Testis (tissue), 3 donors: ENCODE measurements around the gene SPG7. TPM values are rescaled to one million over a fixed set of nuclear protein-coding genes. Genes with fewer than 3 reads are reported as not detected.

Experiments
- DNase-seq: peaks from one replicate; pipeline ENCODE4 v3.0.0-alpha.2; 2019
- H3K27ac ChIP-seq, 2 donors: fragments of 200-600 bp; sonication (generic); one replicate each; pipeline ENCODE4 v1.5.1; 2019
- H3K27me3 ChIP-seq: fragments of 200-600 bp; sonication (generic); one replicate; pipeline ENCODE4 v1.5.1; 2019
- H3K36me3 ChIP-seq: fragments of 200-600 bp; sonication (generic); one replicate; pipeline ENCODE4 v1.5.1; 2017; ENCODE audit warnings: low read depth; ENCODE audit errors: missing control alignments
- H3K4me1 ChIP-seq: fragments of 200-600 bp; sonication (generic); one replicate; pipeline ENCODE4 v1.5.1; 2019
- H3K4me3 ChIP-seq, 2 donors: fragments of 200-600 bp; sonication (generic); one replicate each; pipeline ENCODE4 v1.5.1; 2017 to 2019
- H3K9me3 ChIP-seq: fragments of 200-600 bp; sonication (generic); one replicate; pipeline ENCODE4 v1.5.1; 2017
- POLR2A ChIP-seq: fragments of 450-650 bp; IDR thresholded peaks from one replicate; pipeline ENCODE4 v1.6.1; 2017; ENCODE audit warnings: antibody characterized with exemption, mild to moderate bottlenecking, moderate library complexity
- WGBS, 2 donors: methylation state at CpG; one replicate each; pipeline ENCODE4 v1.1.5; 2018; 5-methylcytosine and 5-hydroxymethylcytosine counted together
- intact Hi-C: fragments of 100-400 bp; cut with DNase I; formaldehyde crosslinking; loops from one replicate; pipeline ENCODE4 v1.15.1; 2023; ENCODE audit warnings: low total_unique reads
- polyA plus RNA-seq: library from polyadenylated mRNA; stranded (reverse); fragments of 350-450 nt; fragmentation: Illumina TruSeq; extraction: RNeasy Lipid Tissue Mini Kit (QIAGEN cat#74804); gene quantifications from one replicate; pipeline ENCODE4 v1.2.3, GENCODE V29; 2014; ENCODE audit warnings: low read depth, low replicate concordance; ENCODE audit not compliant: insufficient read depth
- total RNA-seq, 2 donors: library from RNA; depleted of rRNA; stranded (reverse); fragments of >200 nt; gene quantifications; one replicate each; pipeline ENCODE4 v1.2.3, GENCODE V29; 2016
- TF ChIP-seq, protein P1 (sequence below), 3 experiments: fragments of 450-650 bp in 2 of 3; fragments of 200-600 bp in 1 of 3; sonication (generic) in 1 of 3; IDR thresholded peaks; one replicate each; pipeline ENCODE4 v1.5.1; 2016 to 2019; ENCODE audit warnings: antibody characterized with exemption in 3 of 3, mild to moderate bottlenecking in 2 of 3, moderate library complexity in 1 of 3

Gene SPG7
- total and polyA plus RNA-seq, 3 donors from 2014 or later, result 97.9 to 307 (median 275) TPM

DNA sequence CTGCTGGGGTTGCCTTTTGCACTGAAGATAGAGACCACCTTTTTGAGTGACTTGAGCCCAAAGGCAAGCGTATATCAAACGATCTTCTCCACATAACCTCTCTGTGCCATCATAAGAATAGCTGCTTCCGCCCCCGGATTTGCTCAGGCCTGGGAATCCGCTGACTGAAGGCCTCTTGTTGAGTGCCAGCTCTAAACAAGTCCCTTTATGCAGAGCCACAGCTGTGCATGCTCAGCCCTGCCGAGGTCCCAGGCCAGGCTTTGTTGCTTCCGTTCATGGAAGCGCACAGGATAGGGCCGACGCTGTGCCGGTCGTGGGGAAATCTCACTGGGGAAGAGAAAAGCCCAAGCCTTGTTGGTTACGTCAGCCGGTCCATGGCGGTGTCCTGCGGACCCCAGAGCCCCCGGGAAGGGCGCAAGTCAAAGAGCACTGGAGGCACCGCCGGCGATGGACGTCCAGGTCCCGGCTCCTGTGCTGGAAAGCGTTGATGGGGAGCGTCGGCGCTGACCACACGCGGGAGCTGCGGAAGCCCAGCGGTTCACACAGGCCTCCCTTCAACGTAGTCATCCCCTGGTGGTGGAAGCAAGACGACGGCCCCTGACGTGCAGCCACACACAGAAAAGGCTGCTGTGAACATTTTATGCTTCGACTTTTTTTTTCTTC lies 28.8 kb downstream of the SPG7 start:
- 90 to 91% methylated on average over 33 to 36 of the region's 36 CpGs for WGBS, 2 donors
- no peak overlapping the region for H3K27ac ChIP-seq
- no peaks in the 10 kb centered on the region for H3K27me3 ChIP-seq
- H3K9me3 ChIP-seq, result no peaks in the 10 kb centered on the region
- no peak overlapping the region for H3K4me3 ChIP-seq
- intact Hi-C loops, result no loop called here
- H3K4me1 ChIP-seq, result no peaks in the 10 kb centered on the region
- no peaks in the 10 kb centered on the region for H3K36me3 ChIP-seq
- DNase-seq, result no peak
- TF ChIP-seq, protein P1, sequence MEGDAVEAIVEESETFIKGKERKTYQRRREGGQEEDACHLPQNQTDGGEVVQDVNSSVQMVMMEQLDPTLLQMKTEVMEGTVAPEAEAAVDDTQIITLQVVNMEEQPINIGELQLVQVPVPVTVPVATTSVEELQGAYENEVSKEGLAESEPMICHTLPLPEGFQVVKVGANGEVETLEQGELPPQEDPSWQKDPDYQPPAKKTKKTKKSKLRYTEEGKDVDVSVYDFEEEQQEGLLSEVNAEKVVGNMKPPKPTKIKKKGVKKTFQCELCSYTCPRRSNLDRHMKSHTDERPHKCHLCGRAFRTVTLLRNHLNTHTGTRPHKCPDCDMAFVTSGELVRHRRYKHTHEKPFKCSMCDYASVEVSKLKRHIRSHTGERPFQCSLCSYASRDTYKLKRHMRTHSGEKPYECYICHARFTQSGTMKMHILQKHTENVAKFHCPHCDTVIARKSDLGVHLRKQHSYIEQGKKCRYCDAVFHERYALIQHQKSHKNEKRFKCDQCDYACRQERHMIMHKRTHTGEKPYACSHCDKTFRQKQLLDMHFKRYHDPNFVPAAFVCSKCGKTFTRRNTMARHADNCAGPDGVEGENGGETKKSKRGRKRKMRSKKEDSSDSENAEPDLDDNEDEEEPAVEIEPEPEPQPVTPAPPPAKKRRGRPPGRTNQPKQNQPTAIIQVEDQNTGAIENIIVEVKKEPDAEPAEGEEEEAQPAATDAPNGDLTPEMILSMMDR (IDR thresholded peaks at IDR 0.05), result no peak
- no peak for TF ChIP-seq POLR2A

DNA sequence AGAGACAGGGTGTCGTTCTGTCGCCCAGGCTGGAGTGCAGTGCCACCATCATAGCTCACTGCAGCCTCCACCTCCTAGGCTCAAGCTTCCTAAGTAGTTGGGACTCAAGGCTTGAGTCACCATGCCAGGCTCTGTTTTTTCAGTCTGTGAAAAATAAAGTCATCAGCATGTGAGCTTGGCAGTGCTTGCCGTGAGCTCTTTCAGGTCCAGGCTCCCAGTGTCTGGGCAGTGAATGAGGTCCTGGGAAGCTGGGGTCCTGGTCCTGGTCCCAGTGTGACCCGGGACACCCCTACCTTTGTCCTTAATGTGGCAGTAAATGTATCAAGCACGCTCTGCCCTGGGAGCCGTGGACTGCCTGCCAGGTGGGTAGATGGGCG lies 29.3 kb downstream of the SPG7 start:
- no peak for DNase-seq
- no peaks in the 10 kb centered on the region for H3K9me3 ChIP-seq
- TF ChIP-seq, protein P1 (IDR thresholded peaks at IDR 0.05), result no peak
- no peak for TF ChIP-seq POLR2A
- WGBS, 2 donors, result 94 to 96% methylated on average over 4 to 7 of the region's 7 CpGs
- no peaks in the 10 kb centered on the region for H3K36me3 ChIP-seq
- H3K27ac ChIP-seq, result no peak overlapping the region
- H3K27me3 ChIP-seq, result no peaks in the 10 kb centered on the region
- intact Hi-C loops, result no loop called here
- H3K4me3 ChIP-seq, result no peak overlapping the region
- no peaks in the 10 kb centered on the region for H3K4me1 ChIP-seq

DNA sequence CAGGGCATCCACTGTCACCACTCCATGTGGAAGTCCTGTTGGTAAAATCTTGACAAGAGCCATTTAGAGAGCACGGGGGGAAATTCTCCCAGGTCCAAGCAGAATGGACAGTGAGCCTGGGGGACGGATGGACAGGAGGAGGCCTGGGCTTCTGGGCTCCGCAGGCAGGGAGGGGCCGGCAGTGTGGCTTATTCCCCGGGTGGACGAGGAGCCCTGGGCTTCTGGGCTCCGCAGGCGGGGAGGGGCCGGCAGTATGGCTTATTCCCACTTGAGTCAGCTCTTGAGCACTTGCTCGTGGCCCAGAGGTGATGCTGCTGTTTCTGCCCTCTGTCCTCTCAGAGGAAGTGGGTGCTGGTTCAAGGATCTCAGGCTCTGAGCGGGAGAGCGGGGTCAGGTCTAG lies 30.1 kb downstream of the SPG7 start:
- intact Hi-C loops, result no loop called here
- H3K36me3 ChIP-seq, result no peaks in the 10 kb centered on the region
- 93 to 95% methylated on average over 12 of the region's 12 CpGs for WGBS, 2 donors

DNA sequence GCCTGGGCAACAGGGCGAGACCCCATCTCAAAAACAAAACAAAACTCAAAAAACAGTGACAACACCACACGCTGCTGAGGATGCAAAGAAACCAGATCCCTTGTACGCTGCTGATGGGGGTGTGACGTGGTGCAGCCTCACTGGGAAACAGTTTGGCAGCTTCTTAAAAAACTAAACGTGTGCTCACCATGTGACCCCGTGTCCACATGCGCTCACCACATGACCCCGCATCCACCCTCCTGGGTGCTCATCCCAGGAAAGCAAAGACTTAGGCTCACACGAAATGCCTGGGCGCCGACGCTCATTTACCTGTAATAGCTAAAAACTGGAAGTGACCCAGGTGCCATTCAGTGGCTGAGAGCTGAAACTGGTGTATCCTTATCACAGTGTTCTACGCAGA lies 32.4 kb downstream of the SPG7 start:
- DNase-seq, result no peak
- TF ChIP-seq POLR2A, result no peak
- TF ChIP-seq, protein P1 (IDR thresholded peaks at IDR 0.05), result no peak
- Histone ChIP-seq H3K36me3 (no peaks in the 10 kb centered on the region), H3K27me3 (no peaks in the 10 kb centered on the region), H3K27ac (no peak overlapping the region), H3K4me1 (no peaks in the 10 kb centered on the region), H3K9me3 (no peaks in the 10 kb centered on the region), H3K4me3 (no peak overlapping the region)
- intact Hi-C loops, result no loop called here
- whole genome bisulfite sequencing, 2 donors, result 90 to 94% methylated on average over 12 to 13 of the region's 13 CpGs

More for the DNA sequence above, 30.1 kb downstream of the SPG7 start:
- no peak for TF ChIP-seq POLR2A
- TF ChIP-seq, protein P1 (IDR thresholded peaks at IDR 0.05), result no peak
- Histone ChIP-seq H3K27ac (no peak overlapping the region), H3K4me3 (no peak overlapping the region), H3K4me1 (no peaks in the 10 kb centered on the region), H3K9me3 (no peaks in the 10 kb centered on the region), H3K27me3 (no peaks in the 10 kb centered on the region)
- no peak for DNase-seq

DNA sequence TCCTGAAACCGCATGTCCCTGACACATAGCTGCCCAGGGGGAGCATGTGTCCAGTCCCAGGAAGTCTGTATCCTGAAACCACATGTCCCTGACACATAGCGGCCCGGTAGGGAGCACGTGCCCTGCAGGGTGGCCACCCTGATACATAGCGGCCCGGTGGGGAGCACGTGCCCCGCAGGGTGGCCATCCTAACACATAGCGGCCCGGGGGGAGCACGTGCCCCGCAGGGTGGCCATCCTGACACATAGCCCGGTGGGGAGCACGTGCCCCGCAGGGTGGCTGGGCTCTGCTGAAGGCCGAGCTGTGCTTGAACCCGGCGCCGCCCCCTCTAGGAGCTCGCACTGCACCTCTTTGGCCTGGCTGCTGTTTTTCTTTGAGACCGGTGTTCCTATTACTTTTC lies 33.6 kb downstream of the SPG7 start:
- no peak overlapping the region for H3K27ac ChIP-seq
- TF ChIP-seq, protein P1 (IDR thresholded peaks at IDR 0.05), result no peak
- no peak for TF ChIP-seq POLR2A
- no peaks in the 10 kb centered on the region for H3K9me3 ChIP-seq
- H3K27me3 ChIP-seq, result no peaks in the 10 kb centered on the region
- H3K4me1 ChIP-seq, result no peaks in the 10 kb centered on the region
- DNase-seq, result no peak
- no peak overlapping the region for H3K4me3 ChIP-seq
- WGBS, 2 donors, result 89 to 94% methylated on average over 21 of the region's 21 CpGs
- intact Hi-C loops, result no loop called here
- H3K36me3 ChIP-seq, result no peaks in the 10 kb centered on the region
